GM21786 (cell line): Measurements from ENCODE around the gene IFI16.

Experiments used
- ATAC-seq: cut with Tn5 transposase; IDR thresholded peaks from one replicate; pipeline ENCODE4 v1.9.1; 2021; ENCODE audit not compliant: unreplicated experiment

The IFI16 gene

DNA sequence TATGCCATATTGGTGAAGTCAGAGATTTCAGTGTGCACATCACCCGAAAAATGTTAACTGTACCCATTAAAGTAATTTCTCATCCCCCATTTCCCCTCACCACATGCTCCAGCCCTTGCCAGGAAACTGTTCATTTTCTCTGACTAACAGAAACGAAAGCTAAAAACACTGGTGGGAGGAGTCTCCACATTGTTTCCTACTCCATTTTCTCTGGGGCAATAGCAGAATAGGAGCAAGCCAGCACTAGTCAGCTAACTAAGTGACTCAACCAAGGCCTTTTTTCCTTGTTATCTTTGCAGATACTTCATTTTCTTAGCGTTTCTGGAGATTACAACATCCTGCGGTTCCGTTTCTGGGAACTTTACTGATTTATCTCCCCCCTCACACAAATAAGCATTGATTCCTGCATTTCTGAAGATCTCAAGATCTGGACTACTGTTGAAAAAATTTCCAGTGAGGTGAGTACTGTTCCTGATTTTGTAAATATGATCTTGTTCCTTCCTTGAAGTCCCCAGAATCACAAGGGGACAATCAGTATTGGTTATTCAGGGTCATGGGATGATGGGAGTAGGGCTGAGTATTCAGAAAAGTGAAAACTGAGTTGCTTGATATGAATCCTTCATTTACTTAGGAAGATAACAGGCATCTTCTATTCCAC is at the start of gene IFI16:
IFI16 (plus strand) TSS at position 204 of the 658 bp plus-strand sequence. CDS start 4,774 bp downstream, outside the sequence.
- peak; percentile 65 for ATAC-seq

GRCh38 chr1:158961178-158961577 is 48.5 kb upstream of the IFI16 start:
- no peak for ATAC-seq

DNA sequence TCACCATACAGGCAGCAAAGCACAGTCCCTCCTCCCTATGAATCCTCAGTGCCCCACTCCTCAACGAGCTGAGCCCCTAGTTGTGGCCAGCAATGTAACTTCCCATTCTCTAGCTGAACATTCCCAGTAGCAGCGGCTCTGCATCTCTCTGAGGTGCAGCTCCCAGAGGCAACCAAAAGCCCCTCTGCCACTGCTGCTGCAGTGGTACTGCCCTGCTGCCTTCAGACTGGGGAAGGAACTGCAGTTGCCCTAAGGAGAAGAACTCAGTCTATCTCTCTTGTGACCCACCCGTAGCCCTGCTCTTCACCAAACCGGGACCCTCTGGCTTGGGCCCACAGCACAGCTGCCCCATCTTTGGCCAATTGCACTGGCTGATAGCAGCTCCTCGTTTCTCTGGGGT is 46.7 kb upstream of the IFI16 start:
- no peak for ATAC-seq

DNA sequence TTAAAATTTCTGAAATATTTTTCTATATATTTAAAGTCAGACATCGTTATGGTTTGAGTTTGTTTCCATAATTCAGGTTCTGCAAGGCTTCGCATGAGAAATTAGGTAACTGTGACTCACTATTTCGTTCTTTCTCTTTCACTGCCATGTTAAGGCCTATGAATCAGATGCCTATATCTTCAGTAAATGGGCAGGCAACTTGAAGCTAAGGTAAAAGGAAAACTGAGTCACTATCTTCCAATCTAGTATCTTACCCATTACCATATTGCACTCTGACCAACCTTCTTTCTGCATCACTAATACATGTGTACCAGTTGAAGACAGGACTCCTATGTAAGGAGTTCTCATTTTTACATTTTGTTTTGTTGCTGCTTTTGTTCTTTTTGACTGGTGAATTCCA is 40.5 kb upstream of the IFI16 start:
- no peak for ATAC-seq

- no peak for ATAC-seq
These were observed 39.9 kb upstream of the IFI16 start for GRCh38 chr1:158969855-158970254.

GRCh38 chr1:158972841-158973240 is 36.9 kb upstream of the IFI16 start:
- ATAC-seq = no peak

- ATAC-seq = no peak
These were observed 33.5 kb upstream of the IFI16 start for GRCh38 chr1:158976219-158976618.

DNA sequence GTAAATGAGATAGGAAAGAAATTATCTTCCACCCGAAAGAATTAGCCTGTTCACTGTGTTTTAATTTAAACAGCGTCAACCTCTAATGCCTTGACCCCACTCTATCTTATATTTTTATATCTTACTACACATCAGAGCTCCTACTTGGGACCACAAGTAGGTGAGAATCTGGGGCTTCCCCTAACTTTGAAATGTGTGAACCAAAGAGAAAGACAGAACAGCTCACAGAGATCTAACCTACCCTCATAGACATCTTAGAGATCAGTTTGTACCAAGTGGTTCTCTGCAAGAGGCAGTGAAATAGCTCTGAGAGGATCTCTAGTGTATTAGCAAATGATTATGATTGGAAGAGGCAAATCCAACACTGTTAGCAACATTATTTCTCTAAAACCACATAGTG is 31.0 kb upstream of the IFI16 start:
- ATAC-seq = no peak

GRCh38 chr1:158979229-158979628 is 30.5 kb upstream of the IFI16 start:
- no peak for ATAC-seq

- no peak for ATAC-seq
These were observed 26.5 kb upstream of the IFI16 start for GRCh38 chr1:158983235-158983634.

- no peak for ATAC-seq
These were observed 25.3 kb upstream of the IFI16 start for GRCh38 chr1:158984386-158984785.

- no peak for ATAC-seq
These were observed 20.3 kb upstream of the IFI16 start for GRCh38 chr1:158989424-158989823.

- no peak for ATAC-seq
These were observed 16.9 kb upstream of the IFI16 start for GRCh38 chr1:158992787-158993312.

GRCh38 chr1:158996998-158997397 is 12.7 kb upstream of the IFI16 start:
- no peak for ATAC-seq

DNA sequence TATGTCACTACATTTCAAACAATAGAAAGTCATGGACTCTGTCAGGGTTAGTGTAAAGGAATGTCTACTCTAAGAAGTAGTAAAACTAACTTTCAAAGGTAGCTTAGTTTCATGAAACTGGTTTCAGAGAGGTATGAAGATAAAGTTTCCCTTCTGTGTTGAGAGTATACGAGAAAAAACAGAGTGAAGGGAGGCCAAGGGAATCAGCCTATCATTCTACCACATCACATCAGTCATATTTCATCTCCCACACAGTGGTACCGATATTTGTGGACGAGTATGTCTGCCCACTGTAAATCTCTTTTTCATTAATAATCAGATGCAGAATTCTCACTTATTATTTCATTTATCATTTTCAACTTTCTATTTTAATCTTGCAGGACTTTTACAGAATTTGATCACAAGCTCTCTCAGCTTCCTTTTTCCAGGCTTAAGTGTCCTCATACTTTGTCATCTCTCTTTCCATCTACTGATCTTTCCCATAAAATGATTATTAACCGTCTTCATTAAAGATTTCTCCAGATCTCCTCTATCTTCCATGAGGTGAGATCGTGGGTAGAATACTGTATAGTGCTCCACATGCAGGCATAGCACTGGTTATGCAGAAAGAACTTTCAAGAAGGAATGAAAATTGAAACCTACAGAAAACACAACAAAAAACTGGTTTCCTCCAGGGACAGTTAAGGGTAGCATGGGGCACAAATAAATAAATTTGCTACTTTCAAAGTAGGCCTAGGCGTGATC is 11.5 kb upstream of the IFI16 start:
- ATAC-seq = peak; percentile 25

GRCh38 chr1:158998781-158999161 is 10.9 kb upstream of the IFI16 start:
- ATAC-seq = peak; percentile 35

DNA sequence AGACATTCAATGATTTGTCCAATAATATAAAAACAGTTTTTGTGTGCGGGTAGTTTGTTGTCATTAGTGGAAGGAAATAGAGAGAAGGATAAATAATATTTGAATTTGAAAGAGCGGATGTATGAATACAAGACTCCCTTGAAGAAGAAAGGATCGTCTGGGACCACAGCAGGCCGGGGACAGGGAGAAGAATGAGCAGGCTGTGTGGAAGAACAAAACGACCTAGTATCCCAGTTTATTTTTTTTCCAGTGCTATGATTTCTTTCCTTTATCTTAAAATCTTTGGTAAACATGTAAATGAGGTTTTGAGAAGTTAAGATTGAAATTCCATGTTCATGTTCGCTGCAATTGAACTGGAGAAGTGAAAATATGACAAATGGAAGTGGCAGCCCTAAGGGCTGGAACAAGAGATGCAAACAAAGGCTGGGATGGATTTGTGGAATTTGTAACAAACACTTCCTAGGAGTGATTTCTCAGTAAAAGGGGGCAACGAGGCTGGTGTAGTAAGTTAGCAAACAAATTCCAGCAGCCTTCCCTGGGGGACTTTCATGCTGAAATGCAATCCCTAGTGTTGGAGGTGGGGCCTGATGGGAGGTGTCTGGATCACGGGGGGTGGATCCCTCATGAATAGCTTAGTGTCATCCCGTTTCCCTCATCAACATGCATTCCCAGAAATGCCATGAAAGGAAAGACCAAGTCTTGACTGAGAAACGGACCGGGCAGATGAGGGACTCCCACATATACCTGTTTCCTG is 10.2 kb upstream of the IFI16 start:
- no peak for ATAC-seq

DNA sequence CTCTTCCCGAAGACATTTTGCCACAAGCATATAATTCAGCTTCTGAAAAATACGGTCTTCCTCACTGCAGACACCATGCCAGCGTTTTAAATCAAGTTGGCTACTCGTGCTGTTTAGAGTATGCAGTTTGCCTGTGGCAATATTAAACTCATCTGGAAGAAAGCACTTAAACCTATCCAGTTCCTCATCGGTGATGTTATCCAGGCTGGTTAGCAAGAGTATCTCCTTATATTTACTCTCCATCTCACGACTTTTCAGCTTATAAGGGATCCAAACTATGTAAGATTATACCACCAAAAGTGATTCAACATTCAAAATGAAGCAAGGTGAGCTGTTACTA is 9.7 kb upstream of the IFI16 start:
- ATAC-seq = no peak

GRCh38 chr1:159000625-159001024 is 9.1 kb upstream of the IFI16 start:
- no peak for ATAC-seq

DNA sequence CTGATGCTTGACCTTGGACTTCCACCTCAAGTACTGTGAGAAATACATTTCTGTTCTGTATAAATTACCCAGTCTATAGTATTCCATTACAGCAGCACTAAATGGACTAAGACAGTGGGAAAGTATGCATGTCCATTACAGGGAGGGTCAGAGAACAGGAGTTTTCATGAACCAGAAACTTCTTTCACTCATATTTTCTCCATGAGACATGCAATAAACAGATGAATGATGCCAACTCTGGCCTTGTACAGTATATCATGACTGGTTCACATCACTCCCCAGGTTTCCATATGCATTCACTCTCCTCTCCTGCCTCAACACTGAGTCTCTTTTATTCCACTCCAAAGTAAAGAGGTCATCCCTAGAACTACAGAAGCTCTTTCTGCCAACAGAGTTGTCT is 4.5 kb upstream of the IFI16 start:
- no peak for ATAC-seq

DNA sequence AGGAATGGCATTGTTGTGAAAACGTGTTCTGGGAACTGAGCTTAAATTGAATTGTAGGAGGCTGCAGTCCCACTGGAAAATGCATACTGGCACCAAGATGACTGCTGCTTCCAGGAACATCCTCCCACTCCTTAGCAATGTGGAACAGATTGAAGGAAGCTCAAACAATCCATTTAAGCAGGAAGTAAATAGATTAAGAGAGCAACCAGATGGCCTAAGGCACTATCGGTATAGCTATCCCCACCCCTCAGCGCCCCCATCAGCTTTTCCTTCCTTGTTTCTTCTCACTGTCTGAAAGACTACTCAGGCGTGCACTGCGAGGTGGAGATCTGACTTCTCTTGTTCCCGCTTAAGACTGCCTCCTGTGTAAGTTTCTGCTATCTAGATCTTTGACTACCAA is 4.0 kb upstream of the IFI16 start:
- no peak for ATAC-seq
